HCT116 (cell line): ENCODE measurements around the gene ARMH1. TPM values are rescaled to one million over a fixed set of nuclear protein-coding genes. Genes with fewer than 3 reads are reported as not detected.

ENCODE experiments used
- ATAC-seq: fragments of 200-7000 bp; cut with Tn5 transposase; 2 replicates; pipeline ENCODE4 v1.9.1; 2020; ENCODE audit warnings: mild to moderate bottlenecking, moderate library complexity
- BruUV-seq: library from RNA; stranded (reverse); fragments of 400-500 nt; replicated peaks from 2 replicates; lab custom pipeline; 2021; lab: Mats Ljungman, UMichigan
- CTCF ChIA-PET: fragments of 300-600 bp; sonication (Branson Sonifier 250); formaldehyde crosslinking; loops from one replicate; lab custom pipeline; 2021; ENCODE audit warnings: antibody characterized with exemption; lab: Charles Lee
- POLR2A ChIA-PET: fragments of 300-600, 350-600 bp; sonication (Branson Sonifier 250); formaldehyde crosslinking; loops from one replicate; lab custom pipeline; 2021; ENCODE audit warnings: antibody characterized with exemption; lab: Charles Lee
- RAD21 ChIA-PET, 2 experiments: fragments of 300-600 bp; sonication (Branson Sonifier 250); formaldehyde crosslinking; loops; one replicate each; lab custom pipeline; 2023; ENCODE audit warnings: low total read pairs in 2 of 2; ENCODE audit not compliant: uncharacterized antibody in 2 of 2, unreplicated experiment in 2 of 2, low non-redundant PET in 1 of 2; lab: Charles Lee
- DNase-seq: peaks from one replicate; pipeline ENCODE4 v3.0.0-alpha.2; 2010; ENCODE audit warnings: low read depth, low spot score
- H2AFZ ChIP-seq: fragments of 200-600 bp; shearing (Covaris generic), sonication (generic); 2 replicates; pipeline ENCODE4 v1.6.1; 2017; ENCODE audit warnings: low read depth, mixed run types, mixed read lengths, antibody characterized with exemption, low read length; ENCODE audit not compliant: poor library complexity, severe bottlenecking
- H3K27ac ChIP-seq: 2 replicates; pipeline ENCODE4 v1.5.1; 2012; ENCODE audit warnings: low read depth, low read length
- H3K27me3 ChIP-seq: fragments of 200-600 bp; sonication (generic); 2 replicates; pipeline ENCODE4 v1.6.1; 2016; ENCODE audit warnings: mixed run types, low read length, mixed read lengths; ENCODE audit not compliant: insufficient read depth
- H3K36me3 ChIP-seq, 2 experiments: fragments of 200-500 bp in 1 of 2; fragments of 200-600 bp in 1 of 2; sonication (Bioruptor generic) in 1 of 2; sonication (generic) in 1 of 2; 2 replicates each; pipeline versions ENCODE4 v1.5.1 to v1.6.1; 2014 to 2016; ENCODE audit warnings: low read length in 2 of 2, inconsistent platforms in 1 of 2, mixed read lengths in 1 of 2, mixed run types in 1 of 2; ENCODE audit not compliant: insufficient read depth in 2 of 2, control insufficient read depth in 1 of 2
- H3K4me1 ChIP-seq, 2 experiments: fragments of 200-600 bp in 1 of 2; sonication (generic) in 1 of 2; 2 replicates each; pipeline versions ENCODE4 v1.5.1 to v1.6.1; 2012 to 2017; ENCODE audit warnings: low read length in 2 of 2, inconsistent platforms in 1 of 2, mild to moderate bottlenecking in 1 of 2, mixed read lengths in 1 of 2, mixed run types in 1 of 2, moderate library complexity in 1 of 2; ENCODE audit not compliant: insufficient read depth in 2 of 2, control insufficient read depth in 1 of 2
- H3K4me2 ChIP-seq: fragments of 200-600 bp; sonication (generic); 2 replicates; pipeline ENCODE4 v1.6.1; 2017; ENCODE audit warnings: mixed run types, low read length, mixed read lengths
- H3K4me3 ChIP-seq, 2 experiments: fragments of 200-600 bp in 1 of 2; sonication (generic) in 1 of 2; replicated peaks in 1 of 2; 2 replicates each; pipeline ENCODE4 v1.5.1; 2011 to 2016; ENCODE audit warnings: low read length in 2 of 2, control low read depth in 1 of 2, low read depth in 1 of 2, mild to moderate bottlenecking in 1 of 2, mixed read lengths in 1 of 2, mixed run types in 1 of 2
- H3K79me2 ChIP-seq: fragments of 200-600 bp; sonication (generic); 2 replicates; pipeline ENCODE4 v1.6.1; 2017; ENCODE audit warnings: mild to moderate bottlenecking, mixed run types, low read length, moderate library complexity, mixed read lengths; ENCODE audit not compliant: insufficient read depth
- H3K9ac ChIP-seq: fragments of 200-600 bp; sonication (generic); 2 replicates; pipeline ENCODE4 v1.6.1; 2016; ENCODE audit warnings: low read length, mixed read lengths
- H3K9me2 ChIP-seq: fragments of 200-600 bp; sonication (generic), shearing (Covaris generic); 2 replicates; pipeline ENCODE4 v1.6.1; 2017; ENCODE audit warnings: mixed run types, mild to moderate bottlenecking, moderate library complexity; ENCODE audit not compliant: insufficient read depth
- H3K9me3 ChIP-seq, 2 experiments: fragments of 200-500 bp in 1 of 2; fragments of 200-600 bp in 1 of 2; sonication (Bioruptor generic) in 1 of 2; sonication (generic) in 1 of 2; 2 replicates each; pipeline ENCODE4 v1.6.1; 2014 to 2017; ENCODE audit warnings: low read length in 2 of 2, mixed read lengths in 2 of 2, inconsistent platforms in 1 of 2, low read depth in 1 of 2, mild to moderate bottlenecking in 1 of 2, mixed run types in 1 of 2, moderate library complexity in 1 of 2; ENCODE audit not compliant: control insufficient read depth in 1 of 2, insufficient read depth in 1 of 2
- H4K20me1 ChIP-seq: fragments of 200-600 bp; sonication (generic), shearing (Covaris generic); 2 replicates; pipeline ENCODE4 v1.6.1; 2017; ENCODE audit warnings: mixed run types, mild to moderate bottlenecking, moderate library complexity; ENCODE audit not compliant: insufficient read depth
- EGR1 ChIP-seq: IDR thresholded peaks from 2 replicates; pipeline ENCODE4 v1.6.1; 2012; ENCODE audit warnings: low read depth
- ELF1 ChIP-seq: IDR thresholded peaks from 2 replicates; pipeline ENCODE4 v1.6.1; 2012; ENCODE audit warnings: low read depth, borderline replicate concordance
- JUND ChIP-seq: IDR thresholded peaks from 2 replicates; pipeline ENCODE4 v1.6.1; 2012
- POLR2AphosphoS5 ChIP-seq: IDR thresholded peaks from 2 replicates; pipeline ENCODE4 v1.6.1; 2011; ENCODE audit warnings: mild to moderate bottlenecking, low read depth, low read length, moderate library complexity
- RAD21 ChIP-seq: IDR thresholded peaks from 2 replicates; pipeline ENCODE4 v1.6.1; 2012; ENCODE audit warnings: low read depth, mild to moderate bottlenecking
- SP1 ChIP-seq: IDR thresholded peaks from 2 replicates; pipeline ENCODE4 v1.6.1; 2012; ENCODE audit warnings: low read depth
- intact Hi-C: fragments of 100-400 bp; cut with micrococcal nuclease; formaldehyde crosslinking; loops from 2 replicates; pipeline ENCODE4 v1.10.0; 2022
- total RNA-seq: library from RNA; stranded (reverse); gene quantifications from one replicate; pipeline ENCODE4 v1.2.1, GENCODE V29; 2021; ENCODE audit not compliant: unreplicated experiment
- TF ChIP-seq, protein P1 (sequence below): IDR thresholded peaks from 2 replicates; pipeline ENCODE4 v1.6.1; 2012

The ARMH1 gene
- total RNA-seq, 1 experiment from 2014 or later, result 3.2 TPM

DNA sequence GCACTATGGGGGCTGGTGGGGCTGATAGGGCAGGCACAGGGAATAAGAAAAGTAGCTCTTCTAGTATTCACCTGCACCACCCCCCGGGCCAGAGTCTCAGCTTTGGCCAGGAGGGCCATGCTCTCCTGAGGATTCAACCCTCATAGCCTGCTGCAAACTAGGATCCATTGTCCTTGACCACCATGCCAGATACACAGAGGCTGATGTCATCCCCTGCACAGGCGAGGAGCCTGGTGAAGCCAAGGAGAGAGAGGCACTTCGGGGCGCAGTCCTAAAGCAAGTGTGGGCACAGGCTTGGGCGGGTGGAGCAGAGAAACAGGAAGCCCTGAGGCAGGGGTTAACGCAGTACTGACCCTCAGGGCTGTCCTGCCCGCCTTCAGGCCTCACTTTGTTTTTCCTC is 29.7 kb upstream of the ARMH1 start:
- Histone ChIP-seq H3K4me1 (no peaks in the 10 kb centered on the region), H3K9me2 (no peaks in the 10 kb centered on the region), H3K27ac (no peak overlapping the region), H3K4me3 (no peak overlapping the region), H3K4me2 (no peak overlapping the region), H3K79me2 (no peaks in the 10 kb centered on the region), H3K9ac (no peak overlapping the region), H2AFZ (no peak overlapping the region), H3K36me3 (peaks cover 20 to 25% of the 10 kb centered on the region in 2 experiments; a peak in 3 of 4 replicates), H3K9me3 (no peaks in the 10 kb centered on the region), H4K20me1 (no peaks in the 10 kb centered on the region), H3K27me3 (no peaks in the 10 kb centered on the region)
- BruUV-seq, result no TSS peak
- ATAC-seq, result no peak
- intact Hi-C loops, result no loop called here
- CTCF ChIA-PET, result no interaction called here
- TF ChIP-seq, protein P1, sequence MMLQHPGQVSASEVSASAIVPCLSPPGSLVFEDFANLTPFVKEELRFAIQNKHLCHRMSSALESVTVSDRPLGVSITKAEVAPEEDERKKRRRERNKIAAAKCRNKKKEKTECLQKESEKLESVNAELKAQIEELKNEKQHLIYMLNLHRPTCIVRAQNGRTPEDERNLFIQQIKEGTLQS, result no peak
- TF ChIP-seq POLR2AphosphoS5, result no peak
- POLR2A ChIA-PET, result no interaction called here
- RAD21 ChIA-PET, result no interaction called here
- DNase-seq, result no peak

DNA sequence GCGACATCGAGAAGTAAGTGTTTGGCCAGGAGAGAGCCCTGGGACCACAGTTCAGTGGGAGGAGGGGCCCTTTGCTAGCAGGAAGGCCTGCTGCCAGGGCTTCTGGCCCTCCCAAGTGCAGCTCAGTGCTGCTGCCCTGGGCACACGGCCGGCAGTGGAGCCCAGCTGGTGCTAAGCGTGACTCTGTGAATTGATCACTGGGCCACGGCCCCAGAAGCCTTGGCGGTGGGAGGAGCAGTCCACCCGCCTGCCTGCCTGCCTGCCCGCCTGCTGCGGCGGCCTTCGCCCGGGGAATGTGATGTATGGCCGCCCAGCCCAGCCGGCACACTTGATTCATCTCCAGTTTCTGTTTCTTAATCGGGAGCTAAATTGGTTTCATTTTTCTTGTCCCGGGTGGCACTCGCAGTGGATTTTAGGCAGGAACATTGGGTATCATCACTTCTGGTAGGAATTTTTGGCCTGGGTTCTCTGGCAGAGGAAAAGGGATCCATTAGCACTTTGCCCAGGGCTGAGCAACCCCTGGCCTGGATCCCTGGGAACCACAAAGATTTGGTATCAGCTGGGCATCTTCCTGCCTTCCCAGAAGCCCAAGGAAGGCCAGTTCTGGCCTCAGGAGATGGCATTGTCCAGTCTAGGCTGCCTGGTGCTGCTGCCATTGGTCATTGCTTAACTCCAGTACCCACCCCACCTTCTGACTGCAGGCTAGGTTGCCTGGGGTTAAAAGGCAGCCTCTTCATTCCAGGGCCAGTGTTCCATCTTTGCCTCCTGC is 28.9 kb upstream of the ARMH1 start:
- Histone ChIP-seq H3K4me3 (no peak overlapping the region), H3K27me3 (no peaks in the 10 kb centered on the region), H3K4me2 (no peak overlapping the region), H3K9me2 (no peaks in the 10 kb centered on the region), H3K36me3 (peaks cover 26 to 28% of the 10 kb centered on the region in 2 experiments; a peak in 3 of 4 replicates), H2AFZ (no peak overlapping the region), H3K9me3 (no peaks in the 10 kb centered on the region), H3K9ac (no peak overlapping the region), H4K20me1 (no peaks in the 10 kb centered on the region), H3K4me1 (no peaks in the 10 kb centered on the region), H3K27ac (no peak overlapping the region), H3K79me2 (no peaks in the 10 kb centered on the region)
- BruUV-seq, result no TSS peak
- ChIA-PET RAD21 (no interaction called here), CTCF (no interaction called here), POLR2A (no interaction called here)
- DNase-seq, result no peak
- no peak for ATAC-seq
- intact Hi-C loops, result no loop called here
- TF ChIP-seq JUND, result no peak
- no peak for TF ChIP-seq EGR1
- no peak for TF ChIP-seq SP1
- TF ChIP-seq RAD21, result no peak
- no peak for TF ChIP-seq ELF1
